SK-MEL-5 (cell line): ENCODE measurements around the gene UBTD1. TPM values are rescaled to one million over a fixed set of nuclear protein-coding genes. Genes with fewer than 3 reads are reported as not detected.
"Not testable (repeated sequence)": the region's sequence is repeated elsewhere in the genome, so short reads cannot be mapped to it uniquely, and the experiment has no call there.

Experiments
- DNase-seq: peaks from one replicate; pipeline ENCODE4 v3.0.0-alpha.2; 2016; ENCODE audit warnings: low read depth, low spot score
- in situ Hi-C: cut with HindIII; loops from 2 replicates; pipeline ENCODE4 v1.10.0; 2016; ENCODE audit warnings: low sequenced_read_pairs, high pct_unique_total_duplicates, low pct_unique_long_range_greater_than_20kb
- total RNA-seq: library from RNA; depleted of rRNA; stranded (reverse); fragments of >200 nt; shearing (Covaris generic); gene quantifications from 2 replicates; pipeline ENCODE4 v1.2.3, GENCODE V29; 2014

The UBTD1 gene
- total RNA-seq, 1 experiment from 2014 or later, result 12.7 TPM

GRCh38 chr10:97543025-97543546 lies 44.4 kb downstream of the UBTD1 start:
- in situ Hi-C loops, result no loop called here
- DNase-seq, result peak; percentile 85

GRCh38 chr10:97546456-97547270 lies 47.9 kb downstream of the UBTD1 start:
- in situ Hi-C loops, result no loop called here
- no peak for DNase-seq

GRCh38 chr10:97547271-97547600 lies 48.5 kb downstream of the UBTD1 start:
- in situ Hi-C loops, result no loop called here
- no peak for DNase-seq

GRCh38 chr10:97547962-97548361 lies 49.2 kb downstream of the UBTD1 start:
- in situ Hi-C loops, result no loop called here
- no peak for DNase-seq

GRCh38 chr10:97548828-97549455 lies 50.2 kb downstream of the UBTD1 start:
- no peak for DNase-seq
- in situ Hi-C loops, result no loop called here

GRCh38 chr10:97549587-97550322 lies 51.0 kb downstream of the UBTD1 start:
- DNase-seq, result peak; percentile 60
- in situ Hi-C loops, result no loop called here

GRCh38 chr10:97550336-97551149 lies 51.8 kb downstream of the UBTD1 start:
- in situ Hi-C loops, result no loop called here
- no peak for DNase-seq

- in situ Hi-C loops, result no loop called here
- DNase-seq, result no peak
These were observed 52.5 kb downstream of the UBTD1 start for GRCh38 chr10:97551271-97551670.

GRCh38 chr10:97553575-97554031 lies 54.9 kb downstream of the UBTD1 start:
- in situ Hi-C loops, result no loop called here
- peak; percentile 51 for DNase-seq

- DNase-seq, in situ Hi-C loops: not testable (repeated sequence)
These were observed 55.6 kb downstream of the UBTD1 start for GRCh38 chr10:97554336-97554735.

GRCh38 chr10:97555541-97555940 lies 56.8 kb downstream of the UBTD1 start:
- DNase-seq, in situ Hi-C loops: not testable (repeated sequence)

GRCh38 chr10:97560731-97561381 lies 62.1 kb downstream of the UBTD1 start:
- DNase-seq, in situ Hi-C loops: not testable (repeated sequence)

GRCh38 chr10:97561386-97562077 lies 62.8 kb downstream of the UBTD1 start:
- DNase-seq, in situ Hi-C loops: not testable (repeated sequence)

GRCh38 chr10:97562329-97562728 lies 63.6 kb downstream of the UBTD1 start:
- DNase-seq, in situ Hi-C loops: not testable (repeated sequence)

- DNase-seq, result no peak
- in situ Hi-C loops, result no loop called here
These were observed 64.6 kb downstream of the UBTD1 start for GRCh38 chr10:97563337-97563736.

GRCh38 chr10:97564776-97565175 lies 66.1 kb downstream of the UBTD1 start:
- no peak for DNase-seq
- in situ Hi-C loops, result no loop called here
